ENCODE measurements around the gene PTH1R. TPM values are rescaled to one million over a fixed set of nuclear protein-coding genes. Genes with fewer than 3 reads are reported as not detected.

Gene PTH1R
- total RNA-seq, 2 donors from 2014 or later: 0.69 to 4.8 TPM

- Histone ChIP-seq H3K4me1 (ENCODE audit: control insufficient read depth, insufficient read depth, low read length) (no peaks in the 10 kb centered on the region), H3K4me3 (ENCODE audit: low read length) (no peak overlapping the region), H3K27me3 (ENCODE audit: control insufficient read depth, insufficient read depth, low read length, poor library complexity, severe bottlenecking) (no peaks in the 10 kb centered on the region), H3K9ac (ENCODE audit: extremely low read depth, low read length, poor library complexity, severe bottlenecking) (no peak overlapping the region), H3K27ac (ENCODE audit: low read depth, low read length) (no peak overlapping the region), H3K36me3 (ENCODE audit: control insufficient read depth, insufficient read depth, low read length) (no peaks in the 10 kb centered on the region), H3K9me3 (ENCODE audit: control insufficient read depth, low read length) (no peaks in the 10 kb centered on the region)
- no peaks in the 10 kb centered on the region for H3K36me3 Mint-ChIP-seq (ENCODE audit: low read depth)
- H3K4me1 Mint-ChIP-seq: peaks cover 17% of the 10 kb centered on the region
- TF ChIP-seq CTCF (conservative IDR thresholded peaks at IDR 0.05): no peak
- WGBS, 2 experiments (ENCODE audit: insufficient coverage in 1 of 2, insufficient read length in 1 of 2): 91 to 92% methylated on average over 4 to 12 of the region's 13 CpGs
- no peak overlapping the region for H3K4me3 Mint-ChIP-seq
- peak; percentile 20 for DNase-seq
- H3K27ac Mint-ChIP-seq: no peak overlapping the region
- no peaks in the 10 kb centered on the region for H3K9me3 Mint-ChIP-seq
- peaks cover 3% of the 10 kb centered on the region for H3K27me3 Mint-ChIP-seq (ENCODE audit: insufficient read depth)
Measured at GRCh38 chr3:46851364-46852333, 25.9 kb upstream of the PTH1R start.

- Histone ChIP-seq H3K27me3 (ENCODE audit: control insufficient read depth, insufficient read depth, low read length, poor library complexity, severe bottlenecking) (no peaks in the 10 kb centered on the region), H3K27ac (ENCODE audit: low read depth, low read length) (no peak overlapping the region), H3K9me3 (ENCODE audit: control insufficient read depth, low read length) (no peaks in the 10 kb centered on the region), H3K36me3 (ENCODE audit: control insufficient read depth, insufficient read depth, low read length) (no peaks in the 10 kb centered on the region), H3K4me3 (ENCODE audit: low read length) (no peak overlapping the region), H3K9ac (ENCODE audit: extremely low read depth, low read length, poor library complexity, severe bottlenecking) (no peak overlapping the region), H3K4me1 (ENCODE audit: control insufficient read depth, insufficient read depth, low read length) (no peaks in the 10 kb centered on the region)
- WGBS, 2 experiments (ENCODE audit: insufficient coverage in 1 of 2, insufficient read length in 1 of 2): 94 to 98% methylated on average over 9 of the region's 9 CpGs
- DNase-seq: no peak
- no peak for TF ChIP-seq CTCF (conservative IDR thresholded peaks at IDR 0.05)
- H3K9me3 Mint-ChIP-seq: no peaks in the 10 kb centered on the region
- H3K4me1 Mint-ChIP-seq: peaks cover 15% of the 10 kb centered on the region
- no peaks in the 10 kb centered on the region for H3K36me3 Mint-ChIP-seq (ENCODE audit: low read depth)
- H3K27ac Mint-ChIP-seq: no peak overlapping the region
- peaks cover 3% of the 10 kb centered on the region for H3K27me3 Mint-ChIP-seq (ENCODE audit: insufficient read depth)
- H3K4me3 Mint-ChIP-seq: no peak overlapping the region
Measured at GRCh38 chr3:46852334-46852720, 25.2 kb upstream of the PTH1R start.

GRCh38 chr3:46852839-46853355, 24.6 kb upstream of the PTH1R start:
- DNase-seq: peak; percentile 24
- Mint-ChIP-seq H3K4me1 (peaks cover 9% of the 10 kb centered on the region), H3K4me3 (no peak overlapping the region), H3K27me3 (ENCODE audit: insufficient read depth) (peaks cover 4% of the 10 kb centered on the region), H3K36me3 (ENCODE audit: low read depth) (no peaks in the 10 kb centered on the region), H3K27ac (no peak overlapping the region), H3K9me3 (no peaks in the 10 kb centered on the region)
- H3K27ac ChIP-seq (ENCODE audit: low read depth, low read length): no peak overlapping the region
- no peaks in the 10 kb centered on the region for H3K27me3 ChIP-seq (ENCODE audit: control insufficient read depth, insufficient read depth, low read length, poor library complexity, severe bottlenecking)
- WGBS, 2 experiments (ENCODE audit: insufficient coverage in 1 of 2, insufficient read length in 1 of 2): 84 to 100% methylated on average over 1 to 2 of the region's 2 CpGs
- TF ChIP-seq CTCF (conservative IDR thresholded peaks at IDR 0.05): no peak
- no peaks in the 10 kb centered on the region for H3K4me1 ChIP-seq (ENCODE audit: control insufficient read depth, insufficient read depth, low read length)
- H3K4me3 ChIP-seq (ENCODE audit: low read length): no peak overlapping the region
- H3K36me3 ChIP-seq (ENCODE audit: control insufficient read depth, insufficient read depth, low read length): no peaks in the 10 kb centered on the region
- H3K9ac ChIP-seq (ENCODE audit: extremely low read depth, low read length, poor library complexity, severe bottlenecking): no peak overlapping the region
- H3K9me3 ChIP-seq (ENCODE audit: control insufficient read depth, low read length): no peaks in the 10 kb centered on the region
